HG03060 (cell line): ENCODE results near the gene NBEAL1.
A peak's percentile ranks its signal among the peaks of the same experiment; 100 is the strongest.
"Not testable (repeated sequence)": the region's sequence is repeated elsewhere in the genome, so short reads cannot be mapped to it uniquely, and the experiment has no call there.

Experiments used
- ATAC-seq: cut with Tn5 transposase; IDR thresholded peaks from one replicate; pipeline ENCODE4 v1.9.1; 2021; ENCODE audit warnings: low read depth, moderate number of reproducible peaks; ENCODE audit not compliant: unreplicated experiment

The NBEAL1 gene

DNA sequence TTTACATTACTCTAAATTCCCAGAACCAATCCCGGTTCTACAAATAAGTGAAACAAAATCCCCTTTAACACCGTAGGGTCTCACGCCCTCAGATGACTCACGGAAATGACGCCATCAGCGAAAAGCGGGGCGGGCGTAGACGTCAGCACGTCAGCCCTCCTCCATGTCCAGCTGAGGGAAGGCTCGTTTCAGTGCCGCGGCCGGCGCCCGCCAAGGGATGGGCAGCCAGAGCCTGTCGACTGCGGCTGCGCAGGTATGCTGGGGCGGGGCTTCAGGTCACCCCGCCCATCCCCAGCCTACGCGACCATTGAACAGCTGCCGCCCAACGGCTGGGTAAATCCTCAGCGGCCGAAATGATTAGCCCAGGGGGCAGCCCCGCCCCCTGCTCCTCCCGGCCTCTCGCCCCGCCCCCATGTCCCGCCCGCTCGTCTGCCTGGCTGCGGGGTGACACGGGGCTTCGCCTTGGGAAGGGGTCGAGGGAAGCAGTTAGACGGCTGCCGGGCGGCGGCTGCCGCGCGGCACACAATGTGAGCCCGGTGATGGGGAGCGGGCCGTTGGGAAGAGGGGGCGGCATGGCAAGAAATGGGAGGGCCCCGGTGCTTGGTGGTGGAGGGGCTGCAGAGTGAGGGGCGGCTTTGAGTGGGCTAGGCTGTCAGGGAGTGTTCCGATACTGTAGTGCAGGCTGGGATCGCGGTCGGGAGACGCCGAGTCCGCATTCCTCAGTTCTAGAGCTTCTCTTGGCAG lies at the start of gene NBEAL1:
Gene NBEAL1 (plus strand): TSS at position 420 of the 744 bp plus-strand sequence. CDS start 1,510 bp downstream, outside the sequence.
- ATAC-seq: peak; percentile 97

DNA sequence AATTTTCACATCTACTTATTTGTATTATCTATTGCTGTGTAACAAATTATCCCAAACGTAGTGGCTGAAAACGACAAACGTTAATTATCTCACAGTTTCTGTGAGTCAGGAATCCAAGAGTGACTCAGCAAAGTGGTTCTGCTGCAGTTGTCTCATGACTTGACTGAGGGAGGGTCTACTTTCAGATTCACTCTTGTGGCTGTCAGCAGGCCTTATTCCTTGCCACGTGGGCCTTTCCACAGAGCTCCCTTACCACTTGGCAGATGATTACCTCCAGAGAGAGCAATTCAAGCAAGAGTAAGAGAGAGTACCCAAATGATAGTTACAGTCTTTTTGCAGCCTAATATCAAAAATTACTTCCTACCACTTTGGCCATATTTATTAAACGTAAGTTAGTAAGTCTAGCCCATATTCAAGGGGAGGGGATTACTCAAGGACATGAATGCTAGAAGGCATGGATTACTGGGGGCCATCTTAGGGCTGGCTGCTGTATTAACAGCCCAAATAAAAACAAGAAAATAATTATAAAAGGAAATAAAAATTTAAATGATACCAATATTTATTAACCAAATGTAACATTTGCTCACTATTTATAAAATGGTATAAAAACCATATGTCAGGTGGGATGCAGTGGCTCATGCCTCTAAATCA lies 48.7 kb upstream of the NBEAL1 start:
- no peak for ATAC-seq

DNA sequence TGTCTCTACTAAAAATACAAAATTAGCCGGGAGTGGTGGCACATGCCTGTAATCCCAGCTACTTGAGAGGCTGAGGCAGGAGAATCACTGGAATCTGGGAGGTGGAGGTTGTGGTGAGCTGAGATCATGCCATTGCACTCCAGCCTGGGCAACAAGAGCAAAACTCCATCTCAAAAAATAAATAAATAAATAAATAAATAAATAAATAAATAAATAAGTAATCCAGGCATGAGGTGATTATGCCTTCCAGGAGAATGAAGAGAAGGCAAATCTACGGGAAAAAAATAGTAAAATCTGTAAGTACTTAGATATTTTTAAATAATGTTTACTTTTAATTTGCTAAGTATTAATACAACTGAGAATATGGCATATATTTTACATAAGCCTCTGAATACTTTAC lies 45.3 kb upstream of the NBEAL1 start:
- not testable (repeated sequence) for ATAC-seq

DNA sequence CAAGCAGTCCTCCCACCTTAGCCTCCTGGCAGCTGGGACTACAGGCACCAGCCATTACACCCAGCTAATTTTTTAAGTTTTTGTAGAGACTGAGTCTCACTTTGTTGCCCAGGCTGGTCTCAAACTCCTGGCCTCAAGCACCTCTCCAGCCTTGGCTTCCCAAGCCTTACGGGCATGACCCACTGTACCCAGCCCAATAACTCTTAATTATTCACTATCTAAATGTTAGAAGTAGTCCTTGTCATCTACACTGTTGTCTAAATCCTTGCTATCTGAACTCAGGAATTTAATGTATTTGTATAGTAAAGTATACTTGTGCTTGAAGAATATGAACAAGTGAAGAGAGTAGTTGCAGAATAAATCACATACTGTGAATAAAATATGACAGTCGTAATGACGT lies 37.9 kb upstream of the NBEAL1 start:
- no peak for ATAC-seq

DNA sequence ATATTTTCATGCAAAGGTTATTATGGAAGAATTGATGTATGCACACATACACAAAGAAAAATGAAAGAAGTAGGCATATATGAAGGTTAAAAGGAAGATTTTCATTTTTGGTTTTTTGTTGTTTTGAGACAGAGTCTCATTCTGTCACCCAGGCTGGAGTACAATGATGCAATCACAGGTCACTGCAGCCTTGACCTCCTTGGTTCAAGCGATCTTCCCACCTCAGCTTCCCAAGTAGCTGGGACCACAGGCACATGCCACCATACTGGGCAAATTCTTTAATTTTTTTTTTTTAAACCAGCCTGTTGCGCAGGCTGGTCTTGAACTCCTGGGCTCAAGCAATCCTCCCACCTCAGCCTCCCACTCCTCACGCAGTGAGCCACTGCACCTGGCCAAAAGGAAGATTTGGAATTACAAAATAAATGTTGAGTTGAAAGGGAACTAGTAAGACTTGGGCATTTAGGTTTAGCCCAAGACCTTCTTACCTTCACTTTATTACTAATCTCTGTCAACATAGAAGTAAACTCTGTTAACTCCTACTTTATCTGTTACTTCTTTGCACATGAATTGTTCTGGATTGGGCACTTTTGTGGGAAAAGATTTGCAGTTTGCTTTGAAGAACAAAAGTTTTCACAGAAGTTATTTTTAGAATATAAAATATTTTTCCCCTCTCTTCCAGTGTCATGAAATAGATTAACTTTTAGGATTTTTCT lies 31.7 kb upstream of the NBEAL1 start:
- ATAC-seq: no peak

GRCh38 chr2:202989749-202990148 lies 24.9 kb upstream of the NBEAL1 start:
- no peak for ATAC-seq

- ATAC-seq: no peak
These were observed 24.2 kb upstream of the NBEAL1 start for GRCh38 chr2:202990501-202990900.

DNA sequence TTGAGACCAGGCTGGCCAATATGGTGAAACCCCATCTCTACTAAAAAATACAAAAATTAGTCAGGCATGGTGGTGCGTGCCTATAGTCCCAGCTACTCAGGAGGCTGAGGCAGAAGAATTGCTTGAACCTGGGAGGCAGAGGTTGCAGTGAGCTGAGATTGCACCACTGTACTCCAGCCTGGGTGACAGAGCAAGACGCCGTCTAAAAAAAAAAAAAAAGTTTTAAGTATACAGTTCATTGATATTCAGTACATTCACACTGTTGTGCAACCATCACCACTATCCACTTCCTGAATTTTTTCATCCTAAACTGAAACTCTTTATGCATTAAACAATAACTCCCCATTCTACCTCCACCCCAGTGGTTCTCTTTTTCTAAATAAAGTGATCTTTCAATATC lies 17.6 kb upstream of the NBEAL1 start:
- not testable (repeated sequence) for ATAC-seq

- no peak for ATAC-seq
These were observed 12.4 kb upstream of the NBEAL1 start for GRCh38 chr2:203002054-203002821.

GRCh38 chr2:203003716-203004115 lies 11.0 kb upstream of the NBEAL1 start:
- ATAC-seq: no peak

DNA sequence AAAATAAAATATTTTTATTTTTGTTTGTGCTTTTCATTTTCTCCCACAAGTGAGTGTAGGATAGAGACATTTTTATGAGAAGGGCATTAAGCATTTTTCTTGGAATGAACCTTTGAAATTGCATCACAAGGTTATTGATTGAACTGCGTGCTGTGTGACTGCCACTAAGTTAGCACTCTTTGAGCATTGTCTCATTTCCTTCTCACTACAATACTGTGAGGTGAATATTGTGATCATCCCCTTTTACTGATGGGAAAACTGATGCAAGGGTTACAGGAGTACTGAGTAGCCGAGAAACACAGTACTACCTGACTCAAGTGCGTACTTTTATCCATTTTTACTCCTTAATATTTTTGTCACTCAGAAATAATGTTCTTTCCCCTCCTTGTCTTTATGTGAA lies 2.0 kb downstream of the NBEAL1 start:
- no peak for ATAC-seq

GRCh38 chr2:203018181-203018580 lies 3.5 kb downstream of the NBEAL1 start:
- ATAC-seq: no peak

GRCh38 chr2:203019142-203019541 lies 4.5 kb downstream of the NBEAL1 start:
- ATAC-seq: no peak

DNA sequence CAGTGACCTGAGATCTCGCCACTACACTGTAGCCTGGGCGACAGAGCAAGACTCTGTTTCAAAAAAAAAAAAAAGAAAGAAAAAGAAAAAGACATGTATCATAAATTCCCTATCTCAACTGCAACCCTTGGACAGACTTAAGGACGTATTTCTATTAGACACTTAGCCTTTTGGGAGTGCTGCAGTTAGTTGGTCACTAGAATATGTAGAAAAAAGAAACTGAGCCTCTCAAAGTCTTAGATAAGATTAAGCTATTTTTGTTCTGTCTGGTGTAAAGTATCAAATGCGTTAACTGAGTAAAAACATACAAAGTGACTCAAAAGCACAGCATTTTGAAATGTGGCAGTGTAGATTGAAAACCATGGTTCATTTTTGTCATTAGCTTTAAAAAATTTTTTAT lies 7.3 kb downstream of the NBEAL1 start:
- no peak for ATAC-seq

- ATAC-seq: no peak
These were observed 8.1 kb downstream of the NBEAL1 start for GRCh38 chr2:203022751-203023150.

GRCh38 chr2:203025592-203025991 lies 10.9 kb downstream of the NBEAL1 start:
- no peak for ATAC-seq

DNA sequence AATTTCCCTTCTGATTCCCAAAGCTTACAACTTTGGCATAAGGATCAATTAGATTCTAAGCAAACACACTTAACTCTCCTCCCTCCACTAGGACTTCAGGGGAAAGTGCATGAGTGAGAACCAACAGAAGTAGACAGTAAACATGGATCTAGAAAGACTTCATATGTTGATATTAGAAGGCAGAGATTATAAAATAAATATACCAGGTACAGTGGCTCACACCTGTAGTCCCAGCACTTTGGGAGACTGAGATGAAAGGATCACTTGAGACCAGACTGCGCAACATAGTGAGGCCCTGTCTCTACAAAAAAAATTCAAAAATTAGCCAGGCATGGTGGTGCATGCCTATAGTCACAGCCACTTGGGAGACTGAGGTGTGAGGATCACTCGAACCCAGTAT lies 15.9 kb downstream of the NBEAL1 start:
- ATAC-seq: no peak

- no peak for ATAC-seq
These were observed 16.3 kb downstream of the NBEAL1 start for GRCh38 chr2:203030991-203031390.

DNA sequence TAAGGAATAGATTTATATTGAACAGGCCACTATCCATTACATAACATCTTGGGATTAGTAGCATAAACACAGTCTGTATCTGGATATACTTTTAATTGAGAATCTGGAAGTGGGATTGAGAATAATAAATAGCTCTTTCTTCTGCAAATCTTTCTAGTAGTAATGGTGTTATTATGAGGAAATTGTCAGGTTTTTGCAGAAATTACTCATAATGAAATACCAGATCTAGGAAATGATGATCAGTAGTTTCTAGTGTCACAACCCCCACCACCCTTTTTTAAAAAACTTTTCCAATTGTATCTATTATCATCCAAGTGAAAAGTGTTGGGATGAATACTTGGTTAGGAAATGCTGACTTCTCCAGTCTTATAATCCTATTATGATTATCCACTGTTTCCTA lies 18.7 kb downstream of the NBEAL1 start:
- ATAC-seq: no peak

GRCh38 chr2:203035879-203036470 lies 21.3 kb downstream of the NBEAL1 start:
- ATAC-seq: no peak
